Measurements from ENCODE around the gene FRY. TPM values are rescaled to one million over a fixed set of nuclear protein-coding genes. Genes with fewer than 3 reads are reported as not detected.

Gene FRY
- total and polyA plus RNA-seq, 10 of the 15 experiments (the other 5 are each of a cell fraction or from before 2014, with no cell fraction given), result 0.18 to 1.4 (median 0.30) TPM

- no peak for TF ChIP-seq MYB (IDR thresholded peaks at IDR 0.05; ENCODE audit: borderline replicate concordance, low read depth, low read length)
- no peak for TF ChIP-seq CBX5 (IDR thresholded peaks at IDR 0.05; ENCODE audit: low read depth)
- TF ChIP-seq MTA3 (IDR thresholded peaks at IDR 0.05; ENCODE audit: borderline replicate concordance, low read length), result no peak
- no peak for TF ChIP-seq TBL1XR1 (IDR thresholded peaks at IDR 0.05; ENCODE audit: low read depth, low read length)
- TF ChIP-seq PRDM15 (CRISPR knock-in tag; IDR thresholded peaks at IDR 0.05), result no peak
- no peak for TF ChIP-seq MTA2 (IDR thresholded peaks at IDR 0.05; ENCODE audit: low read depth)
- no peak for TF ChIP-seq NFXL1 (IDR thresholded peaks at IDR 0.05; ENCODE audit: borderline replicate concordance)
- no peak for TF ChIP-seq NFYB (IDR thresholded peaks at IDR 0.05; ENCODE audit: insufficient read depth, low read depth, low read length)
- TF ChIP-seq CHD4 (IDR thresholded peaks at IDR 0.05), result no peak
- H3K27ac ChIP-seq (ENCODE audit: control insufficient read depth, insufficient read depth), result no peak overlapping the region
- no peak overlapping the region for H3K9ac ChIP-seq (ENCODE audit: control insufficient read depth, insufficient read depth, low read length)
- H3K9me3 ChIP-seq (replicated peaks; ENCODE audit: control insufficient read depth, insufficient read depth, low read length), result no peaks in the 10 kb centered on the region
- H3K4me3 ChIP-seq, result no peak overlapping the region
- no peak overlapping the region for H3K4me2 ChIP-seq (ENCODE audit: control insufficient read depth, insufficient read depth)
- ChIA-PET RAD21 (ENCODE audit: unreplicated experiment) (no interaction called here), SMC1A (ENCODE audit: uncharacterized antibody, unreplicated experiment) (interaction anchor here (1.4 to 1.5 kb wide), 2 partner anchors 14 to 532 kb away, joined by 3 to 4 read pairs; no protein-coding TSS in a partner anchor), POLR2A (interaction anchor here (0.5 kb wide), 1 partner anchor 269 kb away, joined by 3 read pairs; no protein-coding TSS in a partner anchor), CTCF (interaction anchor here (0.6 to 1.1 kb wide), 2 partner anchors 232 to 265 kb away, joined by 3 read pairs; no protein-coding TSS in a partner anchor)
- intact Hi-C loops (cut with micrococcal nuclease; ENCODE audit: unreplicated experiment), result no loop called here
- H2AFZ ChIP-seq (ENCODE audit: control insufficient read depth, low read depth, low read length), result no peak overlapping the region
- no peaks in the 10 kb centered on the region; the same call in 1 of the 2 replicates for H3K4me1 ChIP-seq (ENCODE audit: control insufficient read depth, insufficient read depth, low read length)
- BruUV-seq (replicated peaks), result no TSS peak
- ATAC-seq (no peak), FAIRE-seq (no peak), DNase-seq (ENCODE audit: low read depth, low spot score) (no peak)
- H3K27me3 ChIP-seq (replicated peaks in 1 of 2; ENCODE audit: control insufficient read depth in 2 of 2, insufficient read depth in 2 of 2, low read length in 1 of 2), result no peaks in the 10 kb centered on the region
- H4K20me1 ChIP-seq (ENCODE audit: control insufficient read depth, insufficient read depth), result no peaks in the 10 kb centered on the region
- no peaks in the 10 kb centered on the region for H3K79me2 ChIP-seq (ENCODE audit: control insufficient read depth, insufficient read depth, low read length)
- no peaks in the 10 kb centered on the region for H3K36me3 ChIP-seq (ENCODE audit: control insufficient read depth in 2 of 2, insufficient read depth in 2 of 2, low read length in 1 of 2)
- in situ Hi-C loops (cut with MboI), result no loop called here
Measured at GRCh38 chr13:32048816-32049215, 17.2 kb downstream of the FRY start.
